Activated B cell treated with CpG ODN at 0.5 μM for 24 hours (primary cell): ENCODE results near the gene CLOCK. TPM values are rescaled to one million over a fixed set of nuclear protein-coding genes. Genes with fewer than 3 reads are reported as not detected.

Experiments used
- ATAC-seq: fragments of 200-7000 bp; cut with Tn5 transposase; one replicate; pipeline ENCODE4 v1.10.0; 2021; ENCODE audit warnings: low read depth, mild to moderate bottlenecking, moderate library complexity
- CTCF ChIA-PET: fragments of 350-600 bp; sonication (Branson Sonifier 250); formaldehyde crosslinking; loops from one replicate; lab custom pipeline; 2021; ENCODE audit warnings: antibody characterized with exemption; lab: Charles Lee
- POLR2A ChIA-PET: fragments of 350-600 bp; sonication (Branson Sonifier 250); formaldehyde crosslinking; loops from one replicate; lab custom pipeline; 2021; ENCODE audit warnings: antibody characterized with exemption; lab: Charles Lee
- DNase-seq: peaks from one replicate; pipeline ENCODE4 v3.0.0; 2022
- H3K27ac Mint-ChIP-seq: one replicate; pipeline ENCODE4 v1.8.0; 2020; ENCODE audit warnings: mixed read lengths
- H3K27me3 Mint-ChIP-seq: one replicate; pipeline ENCODE4 v1.8.0; 2021; ENCODE audit warnings: mixed read lengths
- H3K36me3 Mint-ChIP-seq: one replicate; pipeline ENCODE4 v1.8.0; 2021; ENCODE audit warnings: low read depth, mixed read lengths
- H3K4me1 Mint-ChIP-seq: one replicate; pipeline ENCODE4 v1.8.0; 2021; ENCODE audit warnings: mixed read lengths
- H3K4me3 Mint-ChIP-seq: one replicate; pipeline ENCODE4 v1.8.0; 2020; ENCODE audit warnings: mild to moderate bottlenecking, mixed read lengths
- H3K9me3 Mint-ChIP-seq: one replicate; pipeline ENCODE4 v1.8.0; 2020; ENCODE audit warnings: mixed read lengths
- intact Hi-C: fragments of 100-400 bp; cut with micrococcal nuclease; formaldehyde crosslinking; loops from one replicate; pipeline ENCODE4 v1.15.1; 2024
- total RNA-seq: library from RNA; stranded (reverse); gene quantifications from 2 replicates; pipeline ENCODE4 v1.2.3, GENCODE V29; 2022
- TF ChIP-seq, protein P1 (sequence below): fragments of 200-600 bp; IDR thresholded peaks from one replicate; pipeline ENCODE4 v1.8.0; 2022; ENCODE audit warnings: antibody characterized with exemption, mild to moderate bottlenecking

CLOCK gene
- total RNA-seq, 1 donor from 2014 or later = 12.9 TPM

DNA sequence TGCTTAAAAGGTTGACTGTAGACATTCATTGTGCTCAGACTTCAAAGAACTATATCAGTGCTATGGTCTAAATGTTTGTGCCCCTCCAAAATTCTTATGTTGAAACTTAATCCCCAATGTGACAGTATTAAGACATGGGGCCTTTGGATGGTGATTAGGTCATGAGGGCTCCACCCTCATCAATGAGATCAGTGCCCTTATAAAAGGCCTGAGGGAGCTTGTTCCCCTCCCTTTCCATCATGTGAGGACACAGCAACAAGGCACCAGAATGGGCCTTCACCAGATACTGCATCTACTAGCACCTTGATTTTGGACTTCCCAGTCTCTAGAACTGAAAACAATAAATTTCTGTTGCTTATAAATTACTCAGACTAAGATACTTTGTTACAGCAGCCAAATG, 28.3 kb downstream of the CLOCK start:
- Mint-ChIP-seq H3K36me3 (peaks cover 2% of the 10 kb centered on the region), H3K4me1 (peaks cover 3% of the 10 kb centered on the region), H3K27ac (no peak overlapping the region), H3K9me3 (peaks cover 6% of the 10 kb centered on the region), H3K27me3 (no peaks in the 10 kb centered on the region), H3K4me3 (no peak overlapping the region)
- no peak for DNase-seq
- ATAC-seq = no peak
- ChIA-PET POLR2A (no interaction called here), CTCF (no interaction called here)
- TF ChIP-seq, protein P1, sequence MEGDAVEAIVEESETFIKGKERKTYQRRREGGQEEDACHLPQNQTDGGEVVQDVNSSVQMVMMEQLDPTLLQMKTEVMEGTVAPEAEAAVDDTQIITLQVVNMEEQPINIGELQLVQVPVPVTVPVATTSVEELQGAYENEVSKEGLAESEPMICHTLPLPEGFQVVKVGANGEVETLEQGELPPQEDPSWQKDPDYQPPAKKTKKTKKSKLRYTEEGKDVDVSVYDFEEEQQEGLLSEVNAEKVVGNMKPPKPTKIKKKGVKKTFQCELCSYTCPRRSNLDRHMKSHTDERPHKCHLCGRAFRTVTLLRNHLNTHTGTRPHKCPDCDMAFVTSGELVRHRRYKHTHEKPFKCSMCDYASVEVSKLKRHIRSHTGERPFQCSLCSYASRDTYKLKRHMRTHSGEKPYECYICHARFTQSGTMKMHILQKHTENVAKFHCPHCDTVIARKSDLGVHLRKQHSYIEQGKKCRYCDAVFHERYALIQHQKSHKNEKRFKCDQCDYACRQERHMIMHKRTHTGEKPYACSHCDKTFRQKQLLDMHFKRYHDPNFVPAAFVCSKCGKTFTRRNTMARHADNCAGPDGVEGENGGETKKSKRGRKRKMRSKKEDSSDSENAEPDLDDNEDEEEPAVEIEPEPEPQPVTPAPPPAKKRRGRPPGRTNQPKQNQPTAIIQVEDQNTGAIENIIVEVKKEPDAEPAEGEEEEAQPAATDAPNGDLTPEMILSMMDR = no peak
- intact Hi-C loops = no loop called here

DNA sequence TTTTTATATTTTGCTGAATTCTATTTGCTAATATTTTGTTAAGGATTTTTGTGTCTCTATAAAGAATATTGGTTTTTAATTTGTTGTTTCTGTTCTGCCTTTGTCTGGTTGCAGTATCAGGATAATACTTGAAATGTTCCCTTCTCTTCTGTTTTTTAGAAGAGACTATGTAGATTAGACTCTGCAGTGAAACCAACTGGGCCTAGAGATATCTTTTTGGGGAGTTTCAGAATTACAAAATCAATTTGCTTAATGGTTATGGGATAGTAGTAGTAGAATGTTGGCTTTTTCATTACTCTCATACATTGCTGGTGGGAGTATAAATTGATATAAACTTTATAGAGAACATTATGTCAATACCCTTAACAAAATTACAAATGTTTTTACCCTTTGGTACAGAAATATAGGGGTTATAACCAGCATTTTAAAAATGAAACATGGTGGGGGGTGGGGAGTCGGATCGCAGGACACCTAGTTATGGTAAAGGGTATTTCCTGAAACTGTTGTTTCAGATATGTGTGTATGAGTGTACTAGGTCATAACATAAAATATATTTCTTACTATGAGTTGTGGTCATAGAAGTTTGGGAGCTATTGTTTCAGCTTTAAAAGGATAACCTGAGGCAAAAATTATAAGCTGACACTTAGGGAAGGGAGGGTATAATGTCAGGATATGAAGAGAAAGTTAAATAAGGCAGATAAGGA, 29.0 kb downstream of the CLOCK start:
- intact Hi-C loops = no loop called here
- H3K27ac Mint-ChIP-seq = no peak overlapping the region
- H3K27me3 Mint-ChIP-seq = no peaks in the 10 kb centered on the region
- H3K4me1 Mint-ChIP-seq = peaks cover 3% of the 10 kb centered on the region
- CTCF ChIA-PET = no interaction called here
- H3K36me3 Mint-ChIP-seq = peaks cover 2% of the 10 kb centered on the region
- POLR2A ChIA-PET = no interaction called here
- H3K9me3 Mint-ChIP-seq = peaks cover 8% of the 10 kb centered on the region
- DNase-seq = no peak
- TF ChIP-seq, protein P1 = no peak
- no peak for ATAC-seq
- no peak overlapping the region for H3K4me3 Mint-ChIP-seq

DNA sequence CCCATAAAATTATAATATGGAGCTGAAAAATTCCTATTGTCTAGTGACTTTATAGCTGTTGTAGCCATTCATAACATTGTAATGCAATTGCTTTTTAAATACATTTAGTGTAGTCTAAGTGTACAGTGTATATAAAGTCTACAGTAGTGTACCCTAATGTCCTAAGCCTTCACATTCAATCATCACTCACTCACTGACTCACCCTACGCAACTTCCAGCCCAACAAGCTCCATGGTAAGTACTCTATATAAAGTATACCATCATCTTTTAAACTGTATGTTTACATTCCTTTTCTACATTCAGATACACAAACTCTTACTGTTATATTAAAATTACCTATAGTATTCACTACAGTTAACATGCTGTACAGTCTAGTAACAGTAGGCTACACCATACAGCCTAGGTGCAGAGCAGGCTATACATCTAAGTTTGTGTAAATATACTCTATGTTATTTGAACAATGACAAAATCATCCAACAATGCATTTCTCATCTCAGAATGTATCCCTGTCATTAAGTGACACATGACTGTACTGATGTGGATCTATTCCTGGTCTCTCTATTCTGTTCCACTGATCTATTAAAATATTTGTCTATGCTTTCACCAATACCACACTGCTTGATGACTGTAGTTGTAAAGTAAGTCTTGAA, 33.7 kb downstream of the CLOCK start:
- DNase-seq (no peak), ATAC-seq (no peak)
- Mint-ChIP-seq H3K27me3 (no peaks in the 10 kb centered on the region), H3K36me3 (peaks cover 11% of the 10 kb centered on the region), H3K4me1 (peaks cover 21% of the 10 kb centered on the region), H3K27ac (no peak overlapping the region), H3K4me3 (no peak overlapping the region), H3K9me3 (peaks cover 7% of the 10 kb centered on the region)
- intact Hi-C loops = no loop called here
- ChIA-PET CTCF (no interaction called here), POLR2A (no interaction called here)
- TF ChIP-seq, protein P1 = no peak

DNA sequence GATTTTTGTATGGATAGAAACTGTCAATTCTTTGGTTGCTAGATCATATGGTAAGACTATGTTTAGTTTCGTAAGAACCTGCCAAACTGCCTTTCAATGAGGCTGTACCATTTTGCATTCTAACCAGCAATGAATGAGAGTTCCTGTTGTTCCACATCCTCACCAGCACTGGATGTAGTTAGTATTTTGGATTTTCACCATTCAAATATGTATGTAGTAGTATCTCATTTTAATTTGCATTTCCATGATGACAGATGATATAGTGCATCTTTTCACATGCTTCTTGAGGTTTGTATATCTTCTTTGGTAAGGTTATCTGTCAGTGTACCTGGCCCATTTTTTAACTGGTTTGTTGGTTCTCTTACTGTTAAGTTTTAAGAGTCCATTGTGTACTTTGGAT, 34.6 kb downstream of the CLOCK start:
- Mint-ChIP-seq H3K9me3 (peaks cover 5% of the 10 kb centered on the region), H3K4me1 (peaks cover 19% of the 10 kb centered on the region), H3K27ac (no peak overlapping the region), H3K36me3 (peaks cover 16% of the 10 kb centered on the region), H3K4me3 (no peak overlapping the region), H3K27me3 (no peaks in the 10 kb centered on the region)
- ATAC-seq (no peak), DNase-seq (no peak)
- ChIA-PET POLR2A (no interaction called here), CTCF (no interaction called here)
- TF ChIP-seq, protein P1 = no peak
- intact Hi-C loops = no loop called here

DNA sequence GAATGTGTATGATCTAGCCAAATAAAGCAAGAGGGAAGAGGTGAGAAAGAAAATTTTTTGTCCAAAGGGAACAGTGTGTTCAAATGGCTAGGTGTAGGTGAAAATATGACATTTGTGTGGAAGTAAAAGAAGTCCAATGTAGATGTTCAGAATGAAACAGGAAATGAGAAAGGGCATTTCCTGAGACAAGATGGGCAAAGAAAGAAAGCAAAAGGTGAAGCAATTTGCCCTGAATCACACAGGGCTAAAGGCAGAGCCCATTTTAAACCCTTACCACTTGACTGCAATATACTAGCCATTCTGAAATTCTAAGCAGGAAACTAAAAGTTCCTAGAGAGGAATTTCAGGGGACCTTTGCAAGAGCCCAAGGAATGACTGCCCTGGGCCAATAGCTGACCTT, 36.0 kb downstream of the CLOCK start:
- no peak for DNase-seq
- no peak for ATAC-seq
- intact Hi-C loops = no loop called here
- Mint-ChIP-seq H3K9me3 (peaks cover 5% of the 10 kb centered on the region), H3K36me3 (peaks cover 22% of the 10 kb centered on the region), H3K4me1 (peaks cover 19% of the 10 kb centered on the region), H3K27ac (no peak overlapping the region), H3K27me3 (no peaks in the 10 kb centered on the region), H3K4me3 (no peak overlapping the region)
- ChIA-PET CTCF (no interaction called here), POLR2A (no interaction called here)
- TF ChIP-seq, protein P1 = no peak
